Ishikawa (cell line): Measurements from ENCODE around the gene DELE1.

Source experiments
- CEBPB ChIP-seq: IDR thresholded peaks from 2 replicates; pipeline ENCODE4 v1.6.1; 2012
- CREB1 ChIP-seq: IDR thresholded peaks from 2 replicates; pipeline ENCODE4 v1.6.1; 2012; ENCODE audit warnings: low read depth
- EGR1 ChIP-seq: IDR thresholded peaks from 2 replicates; pipeline ENCODE4 v1.6.1; 2012
- EP300 ChIP-seq: IDR thresholded peaks from 2 replicates; pipeline ENCODE4 v1.6.1; 2012; ENCODE audit warnings: borderline replicate concordance
- FOXM1 ChIP-seq: IDR thresholded peaks from 2 replicates; pipeline ENCODE4 v1.6.1; 2012; ENCODE audit warnings: low read depth, borderline replicate concordance
- NFIC ChIP-seq: IDR thresholded peaks from 2 replicates; pipeline ENCODE4 v1.6.1; 2012
- RAD21 ChIP-seq: IDR thresholded peaks from 2 replicates; pipeline ENCODE4 v1.6.1; 2012; ENCODE audit warnings: low read depth
- REST ChIP-seq: IDR thresholded peaks from 2 replicates; pipeline ENCODE4 v1.6.1; 2012; ENCODE audit warnings: low read depth, mild to moderate bottlenecking
- TAF1 ChIP-seq: IDR thresholded peaks from 2 replicates; pipeline ENCODE4 v1.6.1; 2012; ENCODE audit warnings: low read depth, mild to moderate bottlenecking
- TCF12 ChIP-seq: IDR thresholded peaks from 2 replicates; pipeline ENCODE4 v1.6.1; 2012; ENCODE audit warnings: low read depth
- TEAD4 ChIP-seq: IDR thresholded peaks from 2 replicates; pipeline ENCODE4 v1.6.1; 2012
- YY1 ChIP-seq: IDR thresholded peaks from 2 replicates; pipeline ENCODE4 v1.6.1; 2012; ENCODE audit warnings: low read depth
- ZBTB7A ChIP-seq: IDR thresholded peaks from 2 replicates; pipeline ENCODE4 v1.6.1; 2012; ENCODE audit warnings: low read depth
- TF ChIP-seq, protein P1 (sequence below): IDR thresholded peaks from 2 replicates; pipeline ENCODE4 v1.6.1; 2012
- TF ChIP-seq, protein P2 (sequence below): IDR thresholded peaks from 2 replicates; pipeline ENCODE4 v1.6.1; 2012

DELE1 gene

DNA sequence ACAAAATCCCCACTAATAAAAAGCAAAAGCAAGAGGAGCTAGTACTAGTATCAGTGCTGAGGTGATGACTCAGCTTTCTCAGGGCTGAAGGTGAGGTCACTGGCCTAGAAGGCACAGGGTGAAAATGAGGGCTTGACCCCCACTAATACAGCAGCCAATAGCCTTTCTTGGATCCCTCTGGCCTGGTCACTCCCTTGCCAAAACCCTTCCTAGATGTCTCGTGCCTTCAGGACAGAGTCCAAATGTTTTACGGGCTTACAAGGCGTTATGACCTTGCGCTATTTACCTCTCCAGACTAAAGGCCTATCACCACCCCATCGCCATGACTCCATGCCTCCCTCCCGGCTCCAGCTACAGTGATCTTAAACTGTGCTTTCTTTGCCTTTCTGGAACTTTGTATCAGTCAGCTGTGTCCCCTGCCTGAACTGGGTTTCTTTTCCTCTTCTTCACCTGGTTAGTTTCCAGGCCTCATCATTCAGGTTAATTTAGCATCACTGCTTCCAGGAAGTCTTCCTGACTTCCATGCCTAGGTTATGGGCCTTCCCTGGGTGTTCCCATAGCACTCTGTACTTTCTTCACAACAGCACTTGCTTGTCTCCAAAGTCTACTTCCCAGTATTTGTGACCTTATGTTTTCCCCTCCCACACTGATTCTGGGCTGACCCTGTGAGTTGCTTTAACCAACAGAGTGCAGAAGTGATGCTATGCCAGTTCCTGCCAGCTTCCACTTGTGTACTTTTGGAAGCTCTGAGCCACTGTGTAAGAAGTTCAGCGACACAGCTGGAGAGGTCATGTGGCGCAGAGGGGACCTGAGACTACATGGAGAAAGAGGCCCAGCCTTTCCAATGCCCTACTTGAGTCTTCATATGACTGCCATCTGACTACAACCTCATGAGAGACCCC, 4.2 kb upstream of the DELE1 start:
- TF ChIP-seq EGR1 (no peak), NFIC (no peak), TEAD4 (no peak)
- TF ChIP-seq, protein P1, sequence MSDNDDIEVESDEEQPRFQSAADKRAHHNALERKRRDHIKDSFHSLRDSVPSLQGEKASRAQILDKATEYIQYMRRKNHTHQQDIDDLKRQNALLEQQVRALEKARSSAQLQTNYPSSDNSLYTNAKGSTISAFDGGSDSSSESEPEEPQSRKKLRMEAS = no peak

DNA sequence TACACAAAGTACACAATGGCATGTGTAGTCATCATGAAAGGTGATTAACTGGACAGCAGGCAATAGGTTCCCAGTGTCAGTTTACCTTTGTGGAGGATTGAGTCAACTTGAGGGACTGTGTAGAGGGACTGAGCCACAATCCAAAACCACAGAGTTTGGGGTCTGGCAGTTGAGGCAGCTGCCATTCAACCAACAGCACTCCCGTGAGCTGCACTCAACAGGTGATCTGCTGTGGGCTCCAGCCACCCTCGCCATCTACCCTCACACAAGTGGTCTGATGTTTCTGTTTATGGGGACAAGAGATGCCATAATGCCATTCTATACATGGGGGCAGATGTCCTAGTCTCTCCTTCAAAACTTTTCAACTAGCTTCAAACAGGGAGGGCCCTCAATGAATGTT, 2.9 kb upstream of the DELE1 start:
- TF ChIP-seq FOXM1 (no peak), TAF1 (no peak), ZBTB7A (no peak), RAD21 (no peak), EP300 (no peak), EGR1 (no peak), NFIC (no peak), TCF12 (no peak), YY1 (no peak), REST (no peak), TEAD4 (no peak)
- TF ChIP-seq, protein P2, sequence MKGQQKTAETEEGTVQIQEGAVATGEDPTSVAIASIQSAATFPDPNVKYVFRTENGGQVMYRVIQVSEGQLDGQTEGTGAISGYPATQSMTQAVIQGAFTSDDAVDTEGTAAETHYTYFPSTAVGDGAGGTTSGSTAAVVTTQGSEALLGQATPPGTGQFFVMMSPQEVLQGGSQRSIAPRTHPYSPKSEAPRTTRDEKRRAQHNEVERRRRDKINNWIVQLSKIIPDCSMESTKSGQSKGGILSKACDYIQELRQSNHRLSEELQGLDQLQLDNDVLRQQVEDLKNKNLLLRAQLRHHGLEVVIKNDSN = no peak
- TF ChIP-seq, protein P1 = no peak

DNA sequence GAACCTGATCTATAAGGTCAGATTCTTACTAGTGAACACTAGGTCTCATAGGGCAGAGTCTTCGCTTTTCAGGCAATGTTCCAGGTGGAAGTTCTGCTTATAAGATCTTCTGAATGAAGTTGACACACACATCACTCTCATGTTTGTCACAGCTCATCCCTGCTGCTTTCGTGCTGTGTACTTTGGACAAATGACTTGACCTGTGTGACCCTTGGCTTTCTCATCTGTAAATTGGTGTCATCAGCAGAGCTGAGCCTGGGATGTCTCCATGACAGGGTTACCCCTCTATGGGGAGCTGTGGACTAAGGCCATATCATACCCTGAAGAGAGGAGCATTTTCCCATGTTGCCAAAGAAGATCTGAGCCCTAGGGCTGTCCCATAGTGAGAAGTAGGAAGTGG, 2.8 kb downstream of the DELE1 start:
- TF ChIP-seq, protein P1 = no peak
- TF ChIP-seq FOXM1 = no peak
- no peak for TF ChIP-seq CEBPB
- TF ChIP-seq REST = no peak
- no peak for TF ChIP-seq EGR1
- TF ChIP-seq TCF12 = no peak
- no peak for TF ChIP-seq ZBTB7A
- TF ChIP-seq EP300 = no peak
- no peak for TF ChIP-seq YY1
- TF ChIP-seq RAD21 = no peak
- TF ChIP-seq TEAD4 = no peak

GRCh38 chr5:141928051-141928450, 4.4 kb downstream of the DELE1 start:
- TF ChIP-seq REST = no peak
- TF ChIP-seq, protein P1 = no peak
- TF ChIP-seq TEAD4 = no peak
- TF ChIP-seq CREB1 = no peak
- no peak for TF ChIP-seq NFIC
- TF ChIP-seq, protein P2 = no peak
